WTC11 (cell line): ENCODE measurements around the gene MECR. TPM values are rescaled to one million over a fixed set of nuclear protein-coding genes. Genes with fewer than 3 reads are reported as not detected.

Source experiments
- ARID4B ChIP-seq: sonication (generic); formaldehyde crosslinking; IDR thresholded peaks from 2 replicates; pipeline ENCODE4 v1.8.0; 2023; ENCODE audit warnings: missing genetic modification reagents, mild to moderate bottlenecking, borderline replicate concordance
- ATF3 ChIP-seq: sonication (generic); formaldehyde crosslinking; conservative IDR thresholded peaks from 2 replicates; pipeline ENCODE4 v1.8.1; 2022; ENCODE audit warnings: mild to moderate bottlenecking, missing genetic modification reagents
- CTCF ChIP-seq: fragments of 200-600 bp; IDR thresholded peaks from 2 replicates; pipeline ENCODE4 v1.8.0; 2022; ENCODE audit warnings: antibody characterized with exemption
- E2F1 ChIP-seq: sonication (generic); formaldehyde crosslinking; IDR thresholded peaks from 2 replicates; pipeline ENCODE4 v1.8.0; 2022; ENCODE audit warnings: mild to moderate bottlenecking, missing genetic modification reagents
- ELF4 ChIP-seq: sonication (generic); formaldehyde crosslinking; IDR thresholded peaks from 2 replicates; pipeline ENCODE4 v1.8.1; 2022; ENCODE audit warnings: low read depth, mild to moderate bottlenecking, moderate library complexity, missing genetic modification reagents
- FOXP1 ChIP-seq: sonication (generic); formaldehyde crosslinking; IDR thresholded peaks from 2 replicates; pipeline ENCODE4 v1.8.0; 2022; ENCODE audit warnings: missing genetic modification reagents, mild to moderate bottlenecking, moderate library complexity, borderline replicate concordance
- GRHL2 ChIP-seq: fragments of 250-450 bp; sonication (Bioruptor Pico); IDR thresholded peaks from 2 replicates; pipeline ENCODE4 v1.8.0; 2022; ENCODE audit warnings: mild to moderate bottlenecking, moderate library complexity; ENCODE audit not compliant: insufficient replicate concordance, severe bottlenecking
- MXD4 ChIP-seq: fragments of 250-450 bp; sonication (Bioruptor Pico); IDR thresholded peaks from 2 replicates; pipeline ENCODE4 v1.8.0; 2021; ENCODE audit warnings: mild to moderate bottlenecking, moderate library complexity, borderline replicate concordance
- MYBL2 ChIP-seq: sonication (generic); formaldehyde crosslinking; IDR thresholded peaks from 2 replicates; pipeline ENCODE4 v1.8.1; 2023; ENCODE audit warnings: mild to moderate bottlenecking, moderate library complexity, missing genetic modification reagents
- NFE2L1 ChIP-seq: sonication (generic); formaldehyde crosslinking; IDR thresholded peaks from 2 replicates; pipeline ENCODE4 v1.8.1; 2023; ENCODE audit warnings: missing genetic modification reagents
- NR2C2 ChIP-seq: sonication (generic); formaldehyde crosslinking; IDR thresholded peaks from 2 replicates; pipeline ENCODE4 v1.8.0; 2022; ENCODE audit warnings: mild to moderate bottlenecking, missing genetic modification reagents
- ZBTB43 ChIP-seq: sonication (generic); formaldehyde crosslinking; IDR thresholded peaks from 2 replicates; pipeline ENCODE4 v1.8.1; 2023; ENCODE audit warnings: mild to moderate bottlenecking, missing genetic modification reagents
- ZNF121 ChIP-seq: sonication (generic); formaldehyde crosslinking; IDR thresholded peaks from 2 replicates; pipeline ENCODE4 v1.8.0; 2023; ENCODE audit warnings: missing genetic modification reagents
- ZNF219 ChIP-seq: sonication (generic); formaldehyde crosslinking; IDR thresholded peaks from 2 replicates; pipeline ENCODE4 v1.8.0; 2023; ENCODE audit warnings: missing genetic modification reagents, mild to moderate bottlenecking, borderline replicate concordance
- total RNA-seq: library from RNA; stranded (reverse); gene quantifications from 3 replicates; pipeline ENCODE4 v1.2.3, GENCODE V29; 2021
- TF ChIP-seq, protein P1 (sequence below): sonication (generic); formaldehyde crosslinking; IDR thresholded peaks from 2 replicates; pipeline ENCODE4 v1.8.1; 2022; ENCODE audit warnings: mild to moderate bottlenecking, missing genetic modification reagents, moderate library complexity, borderline replicate concordance
- TF ChIP-seq, protein P2 (sequence below): sonication (generic); formaldehyde crosslinking; IDR thresholded peaks from 2 replicates; pipeline ENCODE4 v1.8.1; 2023; ENCODE audit warnings: mild to moderate bottlenecking, missing genetic modification reagents, moderate library complexity
- TF ChIP-seq, protein P3 (sequence below): sonication (generic); formaldehyde crosslinking; IDR thresholded peaks from 2 replicates; pipeline ENCODE4 v1.8.0; 2022; ENCODE audit warnings: mild to moderate bottlenecking, missing genetic modification reagents

The MECR gene
- total RNA-seq, 1 experiment from 2014 or later, result 37.6 TPM

DNA sequence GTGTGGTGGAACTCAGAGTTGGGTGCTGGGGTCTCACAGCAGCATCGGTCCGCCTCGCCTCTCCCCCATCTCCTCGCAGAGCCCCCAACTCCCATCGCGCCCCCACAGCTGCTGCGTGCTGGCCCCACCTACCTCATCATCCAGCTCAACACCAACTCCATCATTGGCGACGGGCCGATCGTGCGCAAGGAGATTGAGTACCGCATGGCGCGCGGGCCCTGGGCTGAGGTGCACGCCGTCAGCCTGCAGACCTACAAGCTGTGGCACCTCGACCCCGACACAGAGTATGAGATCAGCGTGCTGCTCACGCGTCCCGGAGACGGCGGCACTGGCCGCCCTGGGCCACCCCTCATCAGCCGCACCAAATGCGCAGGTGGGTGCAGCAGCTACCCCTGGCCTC, 29.8 kb upstream of the MECR start (continued):
- TF ChIP-seq ARID4B (no peak), ELF4 (CRISPR knock-in tag) (no peak), ZNF219 (CRISPR knock-in tag) (no peak), E2F1 (CRISPR knock-in tag) (no peak), ZBTB43 (CRISPR knock-in tag) (no peak; the same call in 1 of the 2 replicates), GRHL2 (CRISPR knock-in tag) (no peak), NR2C2 (0 out of 2 replicates have a peak, but pooled peaks have one; percentile 24), MYBL2 (CRISPR knock-in tag) (no peak), CTCF (no peak), FOXP1 (peak; percentile 56; the same call in 1 of the 2 replicates), NFE2L1 (CRISPR knock-in tag) (0 out of 2 replicates have a peak, but pooled peaks have one; percentile 46), MXD4 (CRISPR knock-in tag) (no peak), ZNF121 (CRISPR knock-in tag) (no peak), ATF3 (CRISPR knock-in tag) (no peak)
- TF ChIP-seq, protein P1, sequence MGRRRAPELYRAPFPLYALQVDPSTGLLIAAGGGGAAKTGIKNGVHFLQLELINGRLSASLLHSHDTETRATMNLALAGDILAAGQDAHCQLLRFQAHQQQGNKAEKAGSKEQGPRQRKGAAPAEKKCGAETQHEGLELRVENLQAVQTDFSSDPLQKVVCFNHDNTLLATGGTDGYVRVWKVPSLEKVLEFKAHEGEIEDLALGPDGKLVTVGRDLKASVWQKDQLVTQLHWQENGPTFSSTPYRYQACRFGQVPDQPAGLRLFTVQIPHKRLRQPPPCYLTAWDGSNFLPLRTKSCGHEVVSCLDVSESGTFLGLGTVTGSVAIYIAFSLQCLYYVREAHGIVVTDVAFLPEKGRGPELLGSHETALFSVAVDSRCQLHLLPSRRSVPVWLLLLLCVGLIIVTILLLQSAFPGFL (CRISPR knock-in tag), result no peak
- TF ChIP-seq, protein P2, sequence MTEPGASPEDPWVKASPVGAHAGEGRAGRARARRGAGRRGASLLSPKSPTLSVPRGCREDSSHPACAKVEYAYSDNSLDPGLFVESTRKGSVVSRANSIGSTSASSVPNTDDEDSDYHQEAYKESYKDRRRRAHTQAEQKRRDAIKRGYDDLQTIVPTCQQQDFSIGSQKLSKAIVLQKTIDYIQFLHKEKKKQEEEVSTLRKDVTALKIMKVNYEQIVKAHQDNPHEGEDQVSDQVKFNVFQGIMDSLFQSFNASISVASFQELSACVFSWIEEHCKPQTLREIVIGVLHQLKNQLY, result no peak
- TF ChIP-seq, protein P3, sequence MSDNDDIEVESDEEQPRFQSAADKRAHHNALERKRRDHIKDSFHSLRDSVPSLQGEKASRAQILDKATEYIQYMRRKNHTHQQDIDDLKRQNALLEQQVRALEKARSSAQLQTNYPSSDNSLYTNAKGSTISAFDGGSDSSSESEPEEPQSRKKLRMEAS (CRISPR knock-in tag), result peak; percentile 59; the same call in 1 of the 2 replicates
